ENCODE results near the gene CCR5AS.

The CCR5AS gene

DNA sequence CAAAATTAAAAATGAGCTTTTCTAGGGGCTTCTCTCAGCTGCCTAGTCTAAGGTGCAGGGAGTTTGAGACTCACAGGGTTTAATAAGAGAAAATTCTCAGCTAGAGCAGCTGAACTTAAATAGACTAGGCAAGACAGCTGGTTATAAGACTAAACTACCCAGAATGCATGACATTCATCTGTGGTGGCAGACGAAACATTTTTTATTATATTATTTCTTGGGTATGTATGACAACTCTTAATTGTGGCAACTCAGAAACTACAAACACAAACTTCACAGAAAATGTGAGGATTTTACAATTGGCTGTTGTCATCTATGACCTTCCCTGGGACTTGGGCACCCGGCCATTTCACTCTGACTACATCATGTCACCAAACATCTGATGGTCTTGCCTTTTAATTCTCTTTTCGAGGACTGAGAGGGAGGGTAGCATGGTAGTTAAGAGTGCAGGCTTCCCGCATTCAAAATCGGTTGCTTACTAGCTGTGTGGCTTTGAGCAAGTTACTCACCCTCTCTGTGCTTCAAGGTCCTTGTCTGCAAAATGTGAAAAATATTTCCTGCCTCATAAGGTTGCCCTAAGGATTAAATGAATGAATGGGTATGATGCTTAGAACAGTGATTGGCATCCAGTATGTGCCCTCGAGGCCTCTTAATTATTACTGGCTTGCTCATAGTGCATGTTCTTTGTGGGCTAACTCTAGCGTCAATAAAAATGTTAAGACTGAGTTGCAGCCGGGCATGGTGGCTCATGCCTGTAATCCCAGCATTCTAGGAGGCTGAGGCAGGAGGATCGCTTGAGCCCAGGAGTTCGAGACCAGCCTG is 35.1 kb downstream of the CCR5AS start:
- no peaks in the 10 kb centered on the region for H3F3A ChIP-seq (ENCODE audit: insufficient read depth, low read length, poor library complexity, severe bottlenecking)

More for the DNA sequence above, 35.1 kb downstream of the CCR5AS start:
- Histone ChIP-seq H3K27ac (ENCODE audit: low read length) (no peak overlapping the region), H3K9me2 (ENCODE audit: insufficient read depth, low read length) (no peaks in the 10 kb centered on the region), H3K79me2 (replicated peaks; ENCODE audit: insufficient read depth, low read length) (no peaks in the 10 kb centered on the region), H3K4me2 (ENCODE audit: low read length) (no peak overlapping the region), H2AFZ (ENCODE audit: low read depth, low read length) (no peak overlapping the region), H3K9me3 (ENCODE audit: low read length) (no peaks in the 10 kb centered on the region), H3K27me3 (ENCODE audit: insufficient read depth, low read depth, low read length) (no peaks in the 10 kb centered on the region), H3K9ac (ENCODE audit: low read length) (no peak overlapping the region), H4K20me1 (ENCODE audit: insufficient read depth) (no peaks in the 10 kb centered on the region), H3K36me3 (ENCODE audit: insufficient read depth, low read length) (no peaks in the 10 kb centered on the region), H3K4me3 (ENCODE audit: low read length) (no peak overlapping the region)
- TF ChIP-seq TAF1 (IDR thresholded peaks at IDR 0.05; ENCODE audit: low read depth) (no peak), CTCF (IDR thresholded peaks at IDR 0.05; ENCODE audit: poor library complexity, severe bottlenecking) (no peak), RAD21 (conservative IDR thresholded peaks at IDR 0.05) (no peak), EZH2 (IDR thresholded peaks at IDR 0.05; ENCODE audit: borderline replicate concordance, insufficient read depth, low read length, poor library complexity, severe bottlenecking) (no peak), EP300 (conservative IDR thresholded peaks at IDR 0.05; ENCODE audit: poor library complexity, severe bottlenecking) (no peak), MXI1 (conservative IDR thresholded peaks at IDR 0.05; ENCODE audit: poor library complexity, severe bottlenecking) (no peak), REST (IDR thresholded peaks at IDR 0.05; ENCODE audit: borderline replicate concordance) (no peak), POLR2AphosphoS5 (IDR thresholded peaks at IDR 0.05) (no peak), SMC3 (conservative IDR thresholded peaks at IDR 0.05; ENCODE audit: poor library complexity) (no peak)
